ENCODE data around the gene SIAH1.

DNA sequence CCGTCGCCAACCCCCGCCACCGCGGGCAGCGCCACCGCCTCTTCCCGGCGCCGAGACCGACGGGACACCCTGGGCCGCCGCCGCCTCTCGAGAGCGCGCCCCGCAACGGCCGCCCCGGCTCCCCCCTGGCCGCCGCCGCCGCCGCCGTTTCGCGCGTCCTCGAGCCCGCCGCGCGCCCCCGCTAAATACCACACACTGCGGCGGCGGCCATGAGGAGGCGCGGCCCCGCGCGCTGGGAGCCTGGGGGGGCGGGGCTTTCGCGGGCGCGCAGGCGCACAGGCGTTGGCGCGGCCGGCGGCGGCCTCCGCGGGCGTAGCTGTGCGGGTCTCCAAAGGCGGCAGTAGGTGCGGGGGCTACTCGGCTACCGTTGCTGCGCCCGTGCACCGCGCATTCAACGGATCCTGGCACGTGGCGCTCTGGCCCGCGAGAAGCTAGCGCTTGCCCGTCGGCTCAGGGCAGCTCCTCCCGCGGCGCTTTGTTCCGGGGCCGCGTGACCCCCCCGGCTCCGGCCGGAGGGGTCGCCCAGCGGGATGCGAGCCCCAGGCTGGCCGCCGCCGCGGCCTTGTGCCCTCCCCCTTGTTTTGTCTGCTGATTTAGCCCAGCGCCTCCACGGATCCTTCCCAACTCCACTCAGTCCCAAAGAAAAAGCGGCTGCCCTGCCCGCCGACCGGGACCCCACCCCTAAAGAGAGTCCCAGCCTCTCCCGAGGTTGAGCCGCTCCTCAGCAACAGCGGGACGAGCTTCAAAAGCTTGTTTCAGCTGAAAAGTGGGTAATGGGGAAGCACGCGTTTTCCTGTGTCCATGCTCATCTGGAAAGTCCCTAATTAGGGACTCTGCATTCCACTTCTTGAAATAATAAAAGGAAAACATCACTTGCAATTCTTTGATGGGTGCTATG lies at the start of gene SIAH1:
- TF ChIP-seq, protein P1, sequence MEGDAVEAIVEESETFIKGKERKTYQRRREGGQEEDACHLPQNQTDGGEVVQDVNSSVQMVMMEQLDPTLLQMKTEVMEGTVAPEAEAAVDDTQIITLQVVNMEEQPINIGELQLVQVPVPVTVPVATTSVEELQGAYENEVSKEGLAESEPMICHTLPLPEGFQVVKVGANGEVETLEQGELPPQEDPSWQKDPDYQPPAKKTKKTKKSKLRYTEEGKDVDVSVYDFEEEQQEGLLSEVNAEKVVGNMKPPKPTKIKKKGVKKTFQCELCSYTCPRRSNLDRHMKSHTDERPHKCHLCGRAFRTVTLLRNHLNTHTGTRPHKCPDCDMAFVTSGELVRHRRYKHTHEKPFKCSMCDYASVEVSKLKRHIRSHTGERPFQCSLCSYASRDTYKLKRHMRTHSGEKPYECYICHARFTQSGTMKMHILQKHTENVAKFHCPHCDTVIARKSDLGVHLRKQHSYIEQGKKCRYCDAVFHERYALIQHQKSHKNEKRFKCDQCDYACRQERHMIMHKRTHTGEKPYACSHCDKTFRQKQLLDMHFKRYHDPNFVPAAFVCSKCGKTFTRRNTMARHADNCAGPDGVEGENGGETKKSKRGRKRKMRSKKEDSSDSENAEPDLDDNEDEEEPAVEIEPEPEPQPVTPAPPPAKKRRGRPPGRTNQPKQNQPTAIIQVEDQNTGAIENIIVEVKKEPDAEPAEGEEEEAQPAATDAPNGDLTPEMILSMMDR (IDR thresholded peaks at IDR 0.05) = no peak
- TF ChIP-seq POLR2A (IDR thresholded peaks at IDR 0.05) = no peak

Measured in lower leg skin (tissue), 3 donors.